WTC11 (cell line): ENCODE data around the gene RBM26. TPM values are rescaled to one million over a fixed set of nuclear protein-coding genes. Genes with fewer than 3 reads are reported as not detected.

Source experiments
- ATAC-seq: fragments of 200-7000 bp; cut with Tn5 transposase; 2 replicates; pipeline ENCODE4 v1.10.0; 2021; ENCODE audit warnings: mild to moderate bottlenecking, moderate library complexity
- CTCF ChIA-PET: fragments of 300-600 bp; sonication (Branson Sonifier 250); formaldehyde crosslinking; loops from one replicate; lab custom pipeline; 2021; ENCODE audit warnings: antibody characterized with exemption; lab: Charles Lee
- POLR2A ChIA-PET: fragments of 350-600 bp; sonication (Branson Sonifier 250); formaldehyde crosslinking; loops from one replicate; lab custom pipeline; 2021; ENCODE audit warnings: antibody characterized with exemption; lab: Charles Lee
- DNase-seq: peaks from one replicate; pipeline ENCODE4 v3.0.0; 2021; ENCODE audit warnings: low spot score
- H3K27ac Mint-ChIP-seq: 2 replicates; pipeline ENCODE4 v1.8.0; 2021; ENCODE audit warnings: mixed read lengths
- H3K27me3 Mint-ChIP-seq: 2 replicates; pipeline ENCODE4 v1.8.0; 2021; ENCODE audit warnings: low read depth, mild to moderate bottlenecking, moderate library complexity, mixed read lengths
- H3K36me3 Mint-ChIP-seq: 2 replicates; pipeline ENCODE4 v1.8.0; 2021; ENCODE audit warnings: mixed read lengths
- H3K4me1 Mint-ChIP-seq: 2 replicates; pipeline ENCODE4 v1.8.0; 2022; ENCODE audit warnings: mixed read lengths
- H3K4me3 Mint-ChIP-seq: 2 replicates; pipeline ENCODE4 v1.8.0; 2021; ENCODE audit warnings: mild to moderate bottlenecking, moderate library complexity, mixed read lengths
- H3K9me3 Mint-ChIP-seq: 2 replicates; pipeline ENCODE4 v1.8.0; 2021; ENCODE audit warnings: mixed read lengths
- CBFB ChIP-seq: sonication (generic); formaldehyde crosslinking; IDR thresholded peaks from 2 replicates; pipeline ENCODE4 v1.8.1; 2022; ENCODE audit warnings: mild to moderate bottlenecking, low read depth, missing genetic modification reagents
- CREM ChIP-seq: sonication (generic); formaldehyde crosslinking; IDR thresholded peaks from 2 replicates; pipeline ENCODE4 v1.8.1; 2022; ENCODE audit warnings: mild to moderate bottlenecking, missing genetic modification reagents, moderate library complexity
- FOXK1 ChIP-seq: sonication (generic); formaldehyde crosslinking; IDR thresholded peaks from 2 replicates; pipeline ENCODE4 v1.8.0; 2022; ENCODE audit warnings: mild to moderate bottlenecking, moderate library complexity, missing genetic modification reagents
- GABPB1 ChIP-seq: sonication (generic); formaldehyde crosslinking; IDR thresholded peaks from 2 replicates; pipeline ENCODE4 v1.8.1; 2023; ENCODE audit warnings: mild to moderate bottlenecking, missing genetic modification reagents
- GTF2I ChIP-seq: fragments of 250-450 bp; sonication (Bioruptor Pico); conservative IDR thresholded peaks from 2 replicates; pipeline ENCODE4 v1.4.0; 2021; ENCODE audit warnings: mild to moderate bottlenecking
- IRF1 ChIP-seq: sonication (generic); formaldehyde crosslinking; IDR thresholded peaks from 2 replicates; pipeline ENCODE4 v1.8.0; 2023; ENCODE audit warnings: missing genetic modification reagents
- IRF2 ChIP-seq: sonication (generic); formaldehyde crosslinking; IDR thresholded peaks from 2 replicates; pipeline ENCODE4 v1.8.0; 2022; ENCODE audit warnings: low read depth, missing genetic modification reagents, borderline replicate concordance
- MXD4 ChIP-seq: fragments of 250-450 bp; sonication (Bioruptor Pico); IDR thresholded peaks from 2 replicates; pipeline ENCODE4 v1.8.0; 2021; ENCODE audit warnings: mild to moderate bottlenecking, moderate library complexity, borderline replicate concordance
- NFE2L1 ChIP-seq: sonication (generic); formaldehyde crosslinking; IDR thresholded peaks from 2 replicates; pipeline ENCODE4 v1.8.1; 2023; ENCODE audit warnings: missing genetic modification reagents
- NR3C1 ChIP-seq: sonication (generic); formaldehyde crosslinking; conservative IDR thresholded peaks from 2 replicates; pipeline ENCODE4 v1.8.1; 2023; ENCODE audit warnings: low read depth, mild to moderate bottlenecking, missing genetic modification reagents
- RORB ChIP-seq: fragments of 250-450 bp; sonication (Bioruptor Pico); IDR thresholded peaks from 2 replicates; pipeline ENCODE4 v1.9.0; 2021; ENCODE audit warnings: mild to moderate bottlenecking
- SMAD4 ChIP-seq: sonication (generic); formaldehyde crosslinking; IDR thresholded peaks from 2 replicates; pipeline ENCODE4 v1.8.0; 2022; ENCODE audit warnings: mild to moderate bottlenecking, missing genetic modification reagents
- TCF7 ChIP-seq: sonication (generic); formaldehyde crosslinking; IDR thresholded peaks from 2 replicates; pipeline ENCODE4 v1.8.0; 2022; ENCODE audit warnings: mild to moderate bottlenecking, low read depth, missing genetic modification reagents, moderate library complexity
- TEAD4 ChIP-seq: sonication (generic); formaldehyde crosslinking; IDR thresholded peaks from 2 replicates; pipeline ENCODE4 v1.8.0; 2022; ENCODE audit warnings: mild to moderate bottlenecking, missing genetic modification reagents
- ZNF396 ChIP-seq: fragments of 250-450 bp; sonication (Bioruptor Pico); IDR thresholded peaks from 2 replicates; pipeline ENCODE4 v1.8.0; 2021; ENCODE audit warnings: mild to moderate bottlenecking, moderate library complexity, borderline replicate concordance
- total RNA-seq: library from RNA; stranded (reverse); gene quantifications from 3 replicates; pipeline ENCODE4 v1.2.3, GENCODE V29; 2021
- TF ChIP-seq, protein P1 (sequence below): sonication (generic); formaldehyde crosslinking; IDR thresholded peaks from 2 replicates; pipeline ENCODE4 v1.8.0; 2023; ENCODE audit warnings: mild to moderate bottlenecking, missing genetic modification reagents
- TF ChIP-seq, protein P2 (sequence below): sonication (generic); formaldehyde crosslinking; IDR thresholded peaks from 2 replicates; pipeline ENCODE4 v1.8.0; 2022; ENCODE audit warnings: mild to moderate bottlenecking, missing genetic modification reagents
- TF ChIP-seq, protein P3 (sequence below): sonication (generic); formaldehyde crosslinking; IDR thresholded peaks from 2 replicates; pipeline ENCODE4 v1.8.1; 2022; ENCODE audit warnings: missing genetic modification reagents, borderline replicate concordance
- TF ChIP-seq, protein P4 (sequence below): sonication (generic); formaldehyde crosslinking; IDR thresholded peaks from 2 replicates; pipeline ENCODE4 v1.8.1; 2023; ENCODE audit warnings: mild to moderate bottlenecking, missing genetic modification reagents, moderate library complexity
- TF ChIP-seq, protein P5 (sequence below): sonication (generic); formaldehyde crosslinking; IDR thresholded peaks from 2 replicates; pipeline ENCODE4 v1.8.0; 2022; ENCODE audit warnings: mild to moderate bottlenecking, missing genetic modification reagents

RBM26 gene
- total RNA-seq, 1 experiment from 2014 or later: 64.1 TPM

- TF ChIP-seq NR3C1 (CRISPR knock-in tag) (no peak), GABPB1 (CRISPR knock-in tag) (no peak), TCF7 (no peak)
These were observed 46.3 kb upstream of the RBM26 start (continued) for GRCh38 chr13:79452239-79452913.

GRCh38 chr13:79451500-79451962, 45.5 kb upstream of the RBM26 start:
- no peaks in the 10 kb centered on the region for H3K36me3 Mint-ChIP-seq
- no peaks in the 10 kb centered on the region for H3K27me3 Mint-ChIP-seq
- POLR2A ChIA-PET: no interaction called here
- H3K27ac Mint-ChIP-seq: no peak overlapping the region
- no peak overlapping the region for H3K4me3 Mint-ChIP-seq
- TF ChIP-seq, protein P1, sequence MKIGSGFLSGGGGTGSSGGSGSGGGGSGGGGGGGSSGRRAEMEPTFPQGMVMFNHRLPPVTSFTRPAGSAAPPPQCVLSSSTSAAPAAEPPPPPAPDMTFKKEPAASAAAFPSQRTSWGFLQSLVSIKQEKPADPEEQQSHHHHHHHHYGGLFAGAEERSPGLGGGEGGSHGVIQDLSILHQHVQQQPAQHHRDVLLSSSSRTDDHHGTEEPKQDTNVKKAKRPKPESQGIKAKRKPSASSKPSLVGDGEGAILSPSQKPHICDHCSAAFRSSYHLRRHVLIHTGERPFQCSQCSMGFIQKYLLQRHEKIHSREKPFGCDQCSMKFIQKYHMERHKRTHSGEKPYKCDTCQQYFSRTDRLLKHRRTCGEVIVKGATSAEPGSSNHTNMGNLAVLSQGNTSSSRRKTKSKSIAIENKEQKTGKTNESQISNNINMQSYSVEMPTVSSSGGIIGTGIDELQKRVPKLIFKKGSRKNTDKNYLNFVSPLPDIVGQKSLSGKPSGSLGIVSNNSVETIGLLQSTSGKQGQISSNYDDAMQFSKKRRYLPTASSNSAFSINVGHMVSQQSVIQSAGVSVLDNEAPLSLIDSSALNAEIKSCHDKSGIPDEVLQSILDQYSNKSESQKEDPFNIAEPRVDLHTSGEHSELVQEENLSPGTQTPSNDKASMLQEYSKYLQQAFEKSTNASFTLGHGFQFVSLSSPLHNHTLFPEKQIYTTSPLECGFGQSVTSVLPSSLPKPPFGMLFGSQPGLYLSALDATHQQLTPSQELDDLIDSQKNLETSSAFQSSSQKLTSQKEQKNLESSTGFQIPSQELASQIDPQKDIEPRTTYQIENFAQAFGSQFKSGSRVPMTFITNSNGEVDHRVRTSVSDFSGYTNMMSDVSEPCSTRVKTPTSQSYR: no peak
- TF ChIP-seq, protein P2, sequence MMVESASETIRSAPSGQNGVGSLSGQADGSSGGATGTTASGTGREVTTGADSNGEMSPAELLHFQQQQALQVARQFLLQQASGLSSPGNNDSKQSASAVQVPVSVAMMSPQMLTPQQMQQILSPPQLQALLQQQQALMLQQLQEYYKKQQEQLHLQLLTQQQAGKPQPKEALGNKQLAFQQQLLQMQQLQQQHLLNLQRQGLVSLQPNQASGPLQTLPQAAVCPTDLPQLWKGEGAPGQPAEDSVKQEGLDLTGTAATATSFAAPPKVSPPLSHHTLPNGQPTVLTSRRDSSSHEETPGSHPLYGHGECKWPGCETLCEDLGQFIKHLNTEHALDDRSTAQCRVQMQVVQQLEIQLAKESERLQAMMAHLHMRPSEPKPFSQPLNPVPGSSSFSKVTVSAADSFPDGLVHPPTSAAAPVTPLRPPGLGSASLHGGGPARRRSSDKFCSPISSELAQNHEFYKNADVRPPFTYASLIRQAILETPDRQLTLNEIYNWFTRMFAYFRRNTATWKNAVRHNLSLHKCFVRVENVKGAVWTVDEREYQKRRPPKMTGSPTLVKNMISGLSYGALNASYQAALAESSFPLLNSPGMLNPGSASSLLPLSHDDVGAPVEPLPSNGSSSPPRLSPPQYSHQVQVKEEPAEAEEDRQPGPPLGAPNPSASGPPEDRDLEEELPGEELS (CRISPR knock-in tag): no peak
- TF ChIP-seq ZNF396 (CRISPR knock-in tag): no peak
- TF ChIP-seq GTF2I (CRISPR knock-in tag): no peak
- TF ChIP-seq, protein P3, sequence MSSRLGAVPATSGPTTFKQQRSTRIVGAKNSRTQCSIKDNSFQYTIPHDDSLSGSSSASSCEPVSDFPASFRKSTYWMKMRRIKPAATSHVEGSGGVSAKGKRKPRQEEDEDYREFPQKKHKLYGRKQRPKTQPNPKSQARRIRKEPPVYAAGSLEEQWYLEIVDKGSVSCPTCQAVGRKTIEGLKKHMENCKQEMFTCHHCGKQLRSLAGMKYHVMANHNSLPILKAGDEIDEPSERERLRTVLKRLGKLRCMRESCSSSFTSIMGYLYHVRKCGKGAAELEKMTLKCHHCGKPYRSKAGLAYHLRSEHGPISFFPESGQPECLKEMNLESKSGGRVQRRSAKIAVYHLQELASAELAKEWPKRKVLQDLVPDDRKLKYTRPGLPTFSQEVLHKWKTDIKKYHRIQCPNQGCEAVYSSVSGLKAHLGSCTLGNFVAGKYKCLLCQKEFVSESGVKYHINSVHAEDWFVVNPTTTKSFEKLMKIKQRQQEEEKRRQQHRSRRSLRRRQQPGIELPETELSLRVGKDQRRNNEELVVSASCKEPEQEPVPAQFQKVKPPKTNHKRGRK (CRISPR knock-in tag): no peak
- TF ChIP-seq CREM (CRISPR knock-in tag): no peak
- TF ChIP-seq IRF1 (CRISPR knock-in tag): no peak
- TF ChIP-seq FOXK1 (CRISPR knock-in tag): no peak
- TF ChIP-seq IRF2: no peak
- TF ChIP-seq NFE2L1 (CRISPR knock-in tag): no peak
- TF ChIP-seq CBFB (CRISPR knock-in tag): no peak
- TF ChIP-seq, protein P4, sequence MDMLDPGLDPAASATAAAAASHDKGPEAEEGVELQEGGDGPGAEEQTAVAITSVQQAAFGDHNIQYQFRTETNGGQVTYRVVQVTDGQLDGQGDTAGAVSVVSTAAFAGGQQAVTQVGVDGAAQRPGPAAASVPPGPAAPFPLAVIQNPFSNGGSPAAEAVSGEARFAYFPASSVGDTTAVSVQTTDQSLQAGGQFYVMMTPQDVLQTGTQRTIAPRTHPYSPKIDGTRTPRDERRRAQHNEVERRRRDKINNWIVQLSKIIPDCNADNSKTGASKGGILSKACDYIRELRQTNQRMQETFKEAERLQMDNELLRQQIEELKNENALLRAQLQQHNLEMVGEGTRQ (CRISPR knock-in tag): no peak
- no peak for TF ChIP-seq RORB (CRISPR knock-in tag)
- TF ChIP-seq TEAD4: no peak
- TF ChIP-seq, protein P5, sequence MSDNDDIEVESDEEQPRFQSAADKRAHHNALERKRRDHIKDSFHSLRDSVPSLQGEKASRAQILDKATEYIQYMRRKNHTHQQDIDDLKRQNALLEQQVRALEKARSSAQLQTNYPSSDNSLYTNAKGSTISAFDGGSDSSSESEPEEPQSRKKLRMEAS: no peak
- TF ChIP-seq MXD4 (CRISPR knock-in tag): no peak
- no peak for TF ChIP-seq SMAD4 (CRISPR knock-in tag)
- H3K4me1 Mint-ChIP-seq: peaks cover 20% of the 10 kb centered on the region
- peak; percentile 19 for DNase-seq
- CTCF ChIA-PET: interaction anchor here (1.3 kb wide), 1 partner anchor 27 kb away, joined by 7 read pairs; no protein-coding TSS in a partner anchor
- no peaks in the 10 kb centered on the region for H3K9me3 Mint-ChIP-seq
- peak; percentile 94 for ATAC-seq
